ENCODE data around the gene PPP3CA.

The PPP3CA gene

GRCh38 chr4:101287324-101287723 is 60.0 kb downstream of the PPP3CA start:
- Histone ChIP-seq H3K36me3 (ENCODE audit: insufficient read depth, low read length) (no peaks in the 10 kb centered on the region), H3K27ac (ENCODE audit: low read depth, low read length) (no peak overlapping the region), H3K9me3 (ENCODE audit: insufficient read depth, low read depth, low read length) (no peaks in the 10 kb centered on the region), H3K4me3 (ENCODE audit: low read length) (no peak overlapping the region), H3K27me3 (ENCODE audit: insufficient read depth, low read length) (no peaks in the 10 kb centered on the region), H3K9ac (ENCODE audit: low read depth, low read length) (no peak overlapping the region), H3K4me1 (ENCODE audit: insufficient read depth, low read length) (peaks cover 62% of the 10 kb centered on the region)
- WGBS, result 89% methylated on average over 1 of the region's 2 CpGs

GRCh38 chr4:101286663-101287062 is 60.7 kb downstream of the PPP3CA start:
- Histone ChIP-seq H3K4me1 (ENCODE audit: insufficient read depth, low read length) (peaks cover 69% of the 10 kb centered on the region), H3K27me3 (ENCODE audit: insufficient read depth, low read length) (no peaks in the 10 kb centered on the region), H3K4me3 (ENCODE audit: low read length) (no peak overlapping the region), H3K27ac (ENCODE audit: low read depth, low read length) (no peak overlapping the region), H3K9me3 (ENCODE audit: insufficient read depth, low read depth, low read length) (no peaks in the 10 kb centered on the region), H3K9ac (ENCODE audit: low read depth, low read length) (no peak overlapping the region), H3K36me3 (ENCODE audit: insufficient read depth, low read length) (no peaks in the 10 kb centered on the region)
- WGBS, result 94% methylated on average over 1 of the region's 1 CpG

- Histone ChIP-seq H3K27me3 (ENCODE audit: insufficient read depth, low read length) (no peaks in the 10 kb centered on the region), H3K9me3 (ENCODE audit: insufficient read depth, low read depth, low read length) (no peaks in the 10 kb centered on the region), H3K4me3 (ENCODE audit: low read length) (no peak overlapping the region), H3K36me3 (ENCODE audit: insufficient read depth, low read length) (no peaks in the 10 kb centered on the region), H3K4me1 (ENCODE audit: insufficient read depth, low read length) (peaks cover 71% of the 10 kb centered on the region), H3K9ac (ENCODE audit: low read depth, low read length) (no peak overlapping the region), H3K27ac (ENCODE audit: low read depth, low read length) (no peak overlapping the region)
- 96% methylated on average over 4 of the region's 4 CpGs for WGBS
These were observed 61.3 kb downstream of the PPP3CA start for GRCh38 chr4:101285985-101286384.

GRCh38 chr4:101284546-101284945 is 62.8 kb downstream of the PPP3CA start:
- Histone ChIP-seq H3K9ac (ENCODE audit: low read depth, low read length) (no peak overlapping the region), H3K9me3 (ENCODE audit: insufficient read depth, low read depth, low read length) (no peaks in the 10 kb centered on the region), H3K27ac (ENCODE audit: low read depth, low read length) (no peak overlapping the region), H3K4me3 (ENCODE audit: low read length) (no peak overlapping the region), H3K27me3 (ENCODE audit: insufficient read depth, low read length) (no peaks in the 10 kb centered on the region), H3K36me3 (ENCODE audit: insufficient read depth, low read length) (no peaks in the 10 kb centered on the region), H3K4me1 (ENCODE audit: insufficient read depth, low read length) (peaks cover 78% of the 10 kb centered on the region)
- WGBS, result 92% methylated on average over 1 of the region's 1 CpG

- 0 out of 2 replicates have a peak overlapping the region, but pooled peaks have one; percentile 21 for H3K9ac ChIP-seq (ENCODE audit: low read depth, low read length)
- H3K36me3 ChIP-seq (ENCODE audit: insufficient read depth, low read length), result no peaks in the 10 kb centered on the region
- peak overlapping the region; percentile 29; the same call in 1 of the 2 replicates for H3K27ac ChIP-seq (ENCODE audit: low read depth, low read length)
- peaks cover 80% of the 10 kb centered on the region for H3K4me1 ChIP-seq (ENCODE audit: insufficient read depth, low read length)
- WGBS, result 87% methylated on average over 2 of the region's 2 CpGs
- H3K27me3 ChIP-seq (ENCODE audit: insufficient read depth, low read length), result no peaks in the 10 kb centered on the region
- H3K9me3 ChIP-seq (ENCODE audit: insufficient read depth, low read depth, low read length), result no peaks in the 10 kb centered on the region
- no peak overlapping the region for H3K4me3 ChIP-seq (ENCODE audit: low read length)
These were observed 63.9 kb downstream of the PPP3CA start for GRCh38 chr4:101283434-101283833.

GRCh38 chr4:101282076-101282844 is 65.1 kb downstream of the PPP3CA start:
- no peaks in the 10 kb centered on the region for H3K36me3 ChIP-seq (ENCODE audit: insufficient read depth, low read length)
- H3K4me3 ChIP-seq (ENCODE audit: low read length), result no peak overlapping the region
- H3K9ac ChIP-seq (ENCODE audit: low read depth, low read length), result peak overlapping the region; percentile 25; the same call in 1 of the 2 replicates
- H3K27ac ChIP-seq (ENCODE audit: low read depth, low read length), result peak overlapping the region; percentile 56
- 51% methylated on average over 3 of the region's 4 CpGs for WGBS
- H3K9me3 ChIP-seq (ENCODE audit: insufficient read depth, low read depth, low read length), result no peaks in the 10 kb centered on the region
- H3K4me1 ChIP-seq (ENCODE audit: insufficient read depth, low read length), result peaks cover 77% of the 10 kb centered on the region
- no peaks in the 10 kb centered on the region for H3K27me3 ChIP-seq (ENCODE audit: insufficient read depth, low read length)

- Histone ChIP-seq H3K4me1 (ENCODE audit: insufficient read depth, low read length) (peaks cover 75% of the 10 kb centered on the region), H3K27ac (ENCODE audit: low read depth, low read length) (no peak overlapping the region), H3K9ac (ENCODE audit: low read depth, low read length) (no peak overlapping the region), H3K4me3 (ENCODE audit: low read length) (no peak overlapping the region), H3K36me3 (ENCODE audit: insufficient read depth, low read length) (no peaks in the 10 kb centered on the region), H3K9me3 (ENCODE audit: insufficient read depth, low read depth, low read length) (no peaks in the 10 kb centered on the region), H3K27me3 (ENCODE audit: insufficient read depth, low read length) (no peaks in the 10 kb centered on the region)
- 80% methylated on average over 3 of the region's 3 CpGs for WGBS
These were observed 66.3 kb downstream of the PPP3CA start for GRCh38 chr4:101280866-101281600.

GRCh38 chr4:101279377-101279871 is 67.9 kb downstream of the PPP3CA start:
- Histone ChIP-seq H3K9ac (ENCODE audit: low read depth, low read length) (no peak overlapping the region), H3K4me3 (ENCODE audit: low read length) (no peak overlapping the region), H3K4me1 (ENCODE audit: insufficient read depth, low read length) (peaks cover 60% of the 10 kb centered on the region), H3K36me3 (ENCODE audit: insufficient read depth, low read length) (no peaks in the 10 kb centered on the region), H3K27me3 (ENCODE audit: insufficient read depth, low read length) (no peaks in the 10 kb centered on the region), H3K9me3 (ENCODE audit: insufficient read depth, low read depth, low read length) (no peaks in the 10 kb centered on the region), H3K27ac (ENCODE audit: low read depth, low read length) (no peak overlapping the region)
- 76% methylated on average over 3 of the region's 3 CpGs for WGBS

- Histone ChIP-seq H3K36me3 (ENCODE audit: insufficient read depth, low read length) (no peaks in the 10 kb centered on the region), H3K4me1 (ENCODE audit: insufficient read depth, low read length) (peaks cover 43% of the 10 kb centered on the region), H3K4me3 (ENCODE audit: low read length) (no peak overlapping the region), H3K27ac (ENCODE audit: low read depth, low read length) (no peak overlapping the region), H3K9me3 (ENCODE audit: insufficient read depth, low read depth, low read length) (no peaks in the 10 kb centered on the region), H3K9ac (ENCODE audit: low read depth, low read length) (no peak overlapping the region), H3K27me3 (ENCODE audit: insufficient read depth, low read length) (no peaks in the 10 kb centered on the region)
- 38% methylated on average over 1 of the region's 1 CpG for WGBS
These were observed 69.7 kb downstream of the PPP3CA start for GRCh38 chr4:101277671-101278070.

- H3K4me3 ChIP-seq (ENCODE audit: low read length), result no peak overlapping the region
- no peaks in the 10 kb centered on the region for H3K9me3 ChIP-seq (ENCODE audit: insufficient read depth, low read depth, low read length)
- no peak overlapping the region for H3K9ac ChIP-seq (ENCODE audit: low read depth, low read length)
- H3K27me3 ChIP-seq (ENCODE audit: insufficient read depth, low read length), result no peaks in the 10 kb centered on the region
- no peak overlapping the region for H3K27ac ChIP-seq (ENCODE audit: low read depth, low read length)
- WGBS, result 92% methylated on average over 3 of the region's 3 CpGs
- H3K36me3 ChIP-seq (ENCODE audit: insufficient read depth, low read length), result no peaks in the 10 kb centered on the region
- peaks cover 37% of the 10 kb centered on the region for H3K4me1 ChIP-seq (ENCODE audit: insufficient read depth, low read length)
These were observed 70.7 kb downstream of the PPP3CA start for GRCh38 chr4:101276661-101277060.

Data from HUES64 (cell line).